ENCODE data around the gene VWCE.
"Not testable (repeated sequence)": the region's sequence is repeated elsewhere in the genome, so short reads cannot be mapped to it uniquely, and the experiment has no call there.

Gene VWCE

GRCh38 chr11:61222692-61223091 is 72.4 kb downstream of the VWCE start:
- not testable (repeated sequence) for H3K36me3 ChIP-seq (ENCODE audit: control insufficient read depth, insufficient read depth, low read length, severe bottlenecking); H3K9ac ChIP-seq (ENCODE audit: low read length); DNase-seq (ENCODE audit: low read depth); H3K9me3 ChIP-seq (ENCODE audit: control insufficient read depth, low read length); H3K4me1 ChIP-seq (ENCODE audit: control insufficient read depth, insufficient read depth, low read length); H3K4me3 ChIP-seq (ENCODE audit: low read length); H3K27me3 ChIP-seq (replicated peaks; ENCODE audit: control insufficient read depth, insufficient read depth, low read length)

GRCh38 chr11:61222047-61222446 is 73.1 kb downstream of the VWCE start, which contains the start of gene PGA4:
Gene PGA4 (plus strand): TSS chr11:61222347. CDS start chr11:61222401, 54 bp downstream.
- H3K9ac ChIP-seq (ENCODE audit: low read length); H3K36me3 ChIP-seq (ENCODE audit: control insufficient read depth, insufficient read depth, low read length, severe bottlenecking): not testable (repeated sequence)

GRCh38 chr11:61219016-61219415 is 76.1 kb downstream of the VWCE start:
- not testable (repeated sequence) for H3K9ac ChIP-seq (ENCODE audit: low read length); H3K36me3 ChIP-seq (ENCODE audit: control insufficient read depth, insufficient read depth, low read length, severe bottlenecking); H3K9me3 ChIP-seq (ENCODE audit: control insufficient read depth, low read length); DNase-seq (ENCODE audit: low read depth); H3K4me1 ChIP-seq (ENCODE audit: control insufficient read depth, insufficient read depth, low read length); H3K27me3 ChIP-seq (replicated peaks; ENCODE audit: control insufficient read depth, insufficient read depth, low read length); H3K4me3 ChIP-seq (ENCODE audit: low read length)

More at GRCh38 chr11:61222047-61222446, 73.1 kb downstream of the VWCE start, which contains the start of gene PGA4:
- not testable (repeated sequence) for H3K4me1 ChIP-seq (ENCODE audit: control insufficient read depth, insufficient read depth, low read length); H3K27me3 ChIP-seq (replicated peaks; ENCODE audit: control insufficient read depth, insufficient read depth, low read length); DNase-seq (ENCODE audit: low read depth); H3K9me3 ChIP-seq (ENCODE audit: control insufficient read depth, low read length); H3K4me3 ChIP-seq (ENCODE audit: low read length)

DNA sequence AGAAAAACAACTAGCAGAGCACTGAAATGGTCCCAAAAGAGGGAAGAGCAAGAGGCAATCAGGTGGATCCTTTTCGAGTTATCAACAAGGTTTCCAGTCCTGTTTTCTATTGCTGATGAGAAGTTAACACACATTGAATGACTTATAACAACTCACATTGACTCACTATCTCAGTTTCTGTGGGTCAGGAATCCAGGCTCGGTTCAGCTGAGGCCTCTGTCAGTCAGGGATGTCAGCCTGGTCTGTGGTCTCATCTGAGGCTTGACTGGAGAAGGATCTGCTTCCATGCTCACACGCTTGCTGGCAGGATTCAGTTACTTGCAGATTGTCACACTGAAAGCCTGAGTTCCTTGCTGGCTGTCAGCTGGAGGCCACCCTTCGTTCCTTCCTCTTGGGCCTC is 76.8 kb downstream of the VWCE start:
- H3K4me1 ChIP-seq (ENCODE audit: control insufficient read depth, insufficient read depth, low read length); H3K9ac ChIP-seq (ENCODE audit: low read length); H3K36me3 ChIP-seq (ENCODE audit: control insufficient read depth, insufficient read depth, low read length, severe bottlenecking); H3K4me3 ChIP-seq (ENCODE audit: low read length); DNase-seq (ENCODE audit: low read depth); H3K9me3 ChIP-seq (ENCODE audit: control insufficient read depth, low read length); H3K27me3 ChIP-seq (replicated peaks; ENCODE audit: control insufficient read depth, insufficient read depth, low read length): not testable (repeated sequence)

DNA sequence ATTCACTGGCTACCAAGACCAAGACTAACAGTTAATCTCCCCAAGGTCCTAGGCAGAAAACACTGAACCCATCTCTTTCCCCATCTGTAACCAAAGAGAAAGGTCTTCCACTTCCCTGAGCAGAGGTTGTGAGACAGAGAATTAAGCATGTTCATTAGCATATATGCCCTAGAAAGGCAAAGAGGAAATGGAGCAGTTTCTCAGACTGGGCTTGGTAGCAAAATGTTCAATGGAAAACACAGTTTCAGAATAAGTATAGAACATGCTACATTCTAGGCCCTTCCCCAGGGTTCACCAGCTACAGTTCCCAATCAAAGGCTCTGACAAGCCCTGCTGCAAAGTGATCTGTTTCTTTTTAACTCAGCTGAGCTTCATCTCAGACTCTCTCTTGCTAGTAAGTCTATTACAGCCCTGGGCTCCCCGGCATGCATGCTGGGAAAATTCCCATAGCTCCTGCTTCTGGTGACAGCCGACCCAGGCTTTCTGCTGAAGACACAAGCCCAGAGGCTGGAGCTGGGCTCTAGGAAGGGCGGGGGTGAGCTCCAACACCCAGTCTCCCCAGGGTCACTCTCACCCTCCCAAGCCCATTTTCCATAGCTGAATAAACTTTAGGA is 81.3 kb downstream of the VWCE start:
- not testable (repeated sequence) for H3K4me1 ChIP-seq (ENCODE audit: control insufficient read depth, insufficient read depth, low read length); DNase-seq (ENCODE audit: low read depth); H3K9ac ChIP-seq (ENCODE audit: low read length); H3K9me3 ChIP-seq (ENCODE audit: control insufficient read depth, low read length); H3K4me3 ChIP-seq (ENCODE audit: low read length); H3K27me3 ChIP-seq (replicated peaks; ENCODE audit: control insufficient read depth, insufficient read depth, low read length); H3K36me3 ChIP-seq (ENCODE audit: control insufficient read depth, insufficient read depth, low read length, severe bottlenecking)

DNA sequence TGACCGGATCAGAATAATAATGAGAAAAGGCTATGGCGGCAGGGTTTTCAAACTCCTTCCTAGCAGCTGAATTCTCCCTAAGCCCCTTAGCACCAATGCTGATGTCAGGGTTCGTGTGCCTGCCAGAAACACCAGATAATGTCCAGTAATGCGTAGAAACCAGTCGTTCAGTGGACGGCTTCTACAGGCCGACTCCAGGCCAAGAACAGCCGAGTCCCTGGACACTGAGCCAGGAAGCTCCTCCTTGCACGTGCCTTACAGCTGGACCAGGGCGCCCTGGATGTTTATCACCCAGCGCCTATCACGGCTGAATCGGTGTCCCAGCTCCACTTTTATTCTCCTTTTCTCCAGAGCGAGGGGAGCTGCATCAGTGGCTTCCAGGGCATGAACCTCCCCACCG is 82.9 kb downstream of the VWCE start:
- DNase-seq (ENCODE audit: low read depth); H3K27me3 ChIP-seq (replicated peaks; ENCODE audit: control insufficient read depth, insufficient read depth, low read length); H3K4me3 ChIP-seq (ENCODE audit: low read length): not testable (repeated sequence)

GRCh38 chr11:61211327-61211952 is 83.7 kb downstream of the VWCE start:
- not testable (repeated sequence) for H3K9ac ChIP-seq (ENCODE audit: low read length); H3K9me3 ChIP-seq (ENCODE audit: control insufficient read depth, low read length); H3K27me3 ChIP-seq (replicated peaks; ENCODE audit: control insufficient read depth, insufficient read depth, low read length); DNase-seq (ENCODE audit: low read depth); H3K4me1 ChIP-seq (ENCODE audit: control insufficient read depth, insufficient read depth, low read length); H3K4me3 ChIP-seq (ENCODE audit: low read length); H3K36me3 ChIP-seq (ENCODE audit: control insufficient read depth, insufficient read depth, low read length, severe bottlenecking)

More for the DNA sequence above, 82.9 kb downstream of the VWCE start:
- H3K9ac ChIP-seq (ENCODE audit: low read length); H3K9me3 ChIP-seq (ENCODE audit: control insufficient read depth, low read length); H3K36me3 ChIP-seq (ENCODE audit: control insufficient read depth, insufficient read depth, low read length, severe bottlenecking); H3K4me1 ChIP-seq (ENCODE audit: control insufficient read depth, insufficient read depth, low read length): not testable (repeated sequence)

- not testable (repeated sequence) for H3K9ac ChIP-seq (ENCODE audit: low read length); H3K36me3 ChIP-seq (ENCODE audit: control insufficient read depth, insufficient read depth, low read length, severe bottlenecking); H3K9me3 ChIP-seq (ENCODE audit: control insufficient read depth, low read length); H3K27me3 ChIP-seq (replicated peaks; ENCODE audit: control insufficient read depth, insufficient read depth, low read length); DNase-seq (ENCODE audit: low read depth); H3K4me3 ChIP-seq (ENCODE audit: low read length); H3K4me1 ChIP-seq (ENCODE audit: control insufficient read depth, insufficient read depth, low read length)
Measured at GRCh38 chr11:61210629-61211028, 84.5 kb downstream of the VWCE start.

Measured in adipocyte (in vitro differentiated cells).